ENCODE results near the gene ANKRD33B.

DNA sequence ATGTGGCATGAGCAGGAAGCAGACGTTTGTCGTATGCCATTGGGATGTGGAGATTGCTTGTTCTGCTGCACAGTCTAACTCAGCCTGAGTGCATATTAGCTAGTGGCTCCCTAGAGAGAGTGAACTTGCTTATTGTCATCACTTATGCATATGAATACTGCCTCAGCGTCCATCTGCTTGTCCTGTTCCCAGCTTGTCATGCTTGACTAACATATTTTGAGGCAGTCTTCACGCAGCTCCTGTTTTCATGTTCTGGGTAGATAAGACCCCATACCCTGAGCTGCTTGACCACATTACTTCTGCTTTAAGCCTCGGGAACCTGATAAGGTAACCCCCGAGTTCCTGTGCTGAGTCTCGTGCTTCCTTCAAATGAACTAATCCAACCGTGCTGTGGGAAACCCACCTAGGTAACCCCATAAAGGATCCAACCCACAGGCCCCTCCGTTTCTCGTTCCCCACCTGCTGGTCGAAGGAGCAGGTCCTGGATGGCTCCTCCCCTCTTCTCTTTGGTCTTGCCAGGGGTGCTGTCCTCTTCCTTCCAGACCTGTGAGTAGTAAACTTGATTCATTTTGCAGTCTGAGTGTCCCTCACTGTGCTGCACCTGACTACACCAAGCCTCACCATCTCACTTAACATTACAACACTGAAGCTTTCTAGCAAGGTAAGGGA, 25.0 kb downstream of the ANKRD33B start:
- TF ChIP-seq YY1 (IDR thresholded peaks at IDR 0.05; ENCODE audit: insufficient read depth, insufficient read length) (no peak), ZNF274 (IDR thresholded peaks at IDR 0.05; ENCODE audit: low read depth, low read length) (no peak)

Data from NT2/D1 (cell line).